Upper lobe of left lung (tissue), 6 donors: Measurements from ENCODE around the gene CDKAL1. TPM values are rescaled to one million over a fixed set of nuclear protein-coding genes. Genes with fewer than 3 reads are reported as not detected.

ENCODE experiments used
- ATAC-seq, 2 donors: fragments of 200-7000 bp; cut with Tn5 transposase; one replicate each; pipeline ENCODE4 v1.9.1; 2022; ENCODE audit warnings: mild to moderate bottlenecking in 2 of 2, moderate library complexity in 2 of 2; ENCODE audit not compliant: low FRiP score in 2 of 2
- DNase-seq, 2 donors: peaks; one replicate each; pipeline ENCODE4 v3.0.0-alpha.2; 2019 to 2020
- H3K27ac ChIP-seq, 4 donors: fragments of 200-600 bp; sonication (generic); one replicate each; pipeline ENCODE4 v1.5.1; 2016 to 2019
- H3K27me3 ChIP-seq, 4 donors: fragments of 200-600 bp; sonication (generic); one replicate each; pipeline ENCODE4 v1.5.1; 2017 to 2019
- H3K36me3 ChIP-seq, 4 donors: fragments of 200-600 bp; sonication (generic); one replicate each; pipeline ENCODE4 v1.5.1; 2016 to 2019
- H3K4me1 ChIP-seq, 4 donors: fragments of 200-600 bp; sonication (generic); one replicate each; pipeline ENCODE4 v1.5.1; 2018 to 2019
- H3K4me3 ChIP-seq, 4 donors: fragments of 200-600 bp; sonication (generic); one replicate each; pipeline ENCODE4 v1.5.1; 2017 to 2019; ENCODE audit warnings: mild to moderate bottlenecking in 2 of 4, moderate library complexity in 1 of 4
- H3K9me3 ChIP-seq, 4 donors: fragments of 200-600 bp; sonication (generic); one replicate each; pipeline ENCODE4 v1.5.1; 2018 to 2019
- EP300 ChIP-seq, 4 donors: sonication (generic); formaldehyde crosslinking; IDR thresholded peaks; one replicate each; pipeline ENCODE4 v1.5.1; 2017; ENCODE audit warnings: antibody characterized with exemption in 4 of 4, control low read depth in 2 of 4
- POLR2A ChIP-seq, 4 donors: fragments of 450-650 bp; IDR thresholded peaks; one replicate each; pipeline ENCODE4 v1.5.1; 2016 to 2017; ENCODE audit warnings: antibody characterized with exemption in 4 of 4, mild to moderate bottlenecking in 2 of 4
- POLR2AphosphoS5 ChIP-seq, 2 donors: sonication (generic); formaldehyde crosslinking; IDR thresholded peaks; one replicate each; pipeline ENCODE4 v1.5.1; 2017; ENCODE audit warnings: antibody characterized with exemption in 2 of 2
- WGBS, 2 donors: methylation state at CpG; one replicate each; pipeline ENCODE4 v1.1.5; 2017 to 2018; 5-methylcytosine and 5-hydroxymethylcytosine counted together
- total RNA-seq, 6 donors: library from RNA; depleted of rRNA in 4 of 6; stranded (reverse); fragments of >200 nt in 4 of 6; gene quantifications; one replicate each; pipeline versions ENCODE4 v1.1.0 to v1.2.1, GENCODE V29; 2016 to 2021
- TF ChIP-seq, protein P1 (sequence below), 6 experiments: fragments of 450-650 bp in 4 of 6; fragments of 200-600 bp in 2 of 6; sonication (generic) in 2 of 6; IDR thresholded peaks; one replicate each; pipeline ENCODE4 v1.5.1; 2016 to 2019; ENCODE audit warnings: antibody characterized with exemption in 6 of 6
- donor health status: DM: no; HTN: no; CAD: no; lungs with moderate emphysema.
- donor health status: DM: no; HTN: yes; CAD: no; lungs with severe emphysema.

The CDKAL1 gene
- total RNA-seq, 6 donors from 2014 or later = 9.4 to 22.6 (median 13.8) TPM

DNA sequence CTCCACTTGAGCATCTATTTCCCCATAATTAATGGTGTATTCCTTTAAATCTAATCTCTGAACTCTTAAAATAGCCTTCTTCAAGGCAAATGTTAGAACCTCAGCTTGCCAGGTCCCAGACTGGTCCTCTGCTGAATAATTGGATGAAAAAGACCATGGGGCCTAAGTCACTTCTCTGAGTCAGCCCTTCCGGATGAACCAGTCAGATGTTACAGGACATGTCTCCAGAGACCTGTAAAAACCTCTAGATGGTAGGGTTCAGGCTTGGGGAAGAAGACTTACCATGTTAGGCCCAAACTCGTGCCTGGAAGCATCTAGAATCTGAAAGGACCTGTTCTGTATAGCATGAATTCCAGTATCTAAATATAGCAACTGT lies 97.3 kb downstream of the CDKAL1 start:
- no peak overlapping the region for H3K4me3 ChIP-seq
- no peak for TF ChIP-seq EP300 (IDR thresholded peaks at IDR 0.05)
- TF ChIP-seq POLR2AphosphoS5 (IDR thresholded peaks at IDR 0.05) = no peak
- TF ChIP-seq POLR2A (IDR thresholded peaks at IDR 0.05) = no peak
- TF ChIP-seq, protein P1, sequence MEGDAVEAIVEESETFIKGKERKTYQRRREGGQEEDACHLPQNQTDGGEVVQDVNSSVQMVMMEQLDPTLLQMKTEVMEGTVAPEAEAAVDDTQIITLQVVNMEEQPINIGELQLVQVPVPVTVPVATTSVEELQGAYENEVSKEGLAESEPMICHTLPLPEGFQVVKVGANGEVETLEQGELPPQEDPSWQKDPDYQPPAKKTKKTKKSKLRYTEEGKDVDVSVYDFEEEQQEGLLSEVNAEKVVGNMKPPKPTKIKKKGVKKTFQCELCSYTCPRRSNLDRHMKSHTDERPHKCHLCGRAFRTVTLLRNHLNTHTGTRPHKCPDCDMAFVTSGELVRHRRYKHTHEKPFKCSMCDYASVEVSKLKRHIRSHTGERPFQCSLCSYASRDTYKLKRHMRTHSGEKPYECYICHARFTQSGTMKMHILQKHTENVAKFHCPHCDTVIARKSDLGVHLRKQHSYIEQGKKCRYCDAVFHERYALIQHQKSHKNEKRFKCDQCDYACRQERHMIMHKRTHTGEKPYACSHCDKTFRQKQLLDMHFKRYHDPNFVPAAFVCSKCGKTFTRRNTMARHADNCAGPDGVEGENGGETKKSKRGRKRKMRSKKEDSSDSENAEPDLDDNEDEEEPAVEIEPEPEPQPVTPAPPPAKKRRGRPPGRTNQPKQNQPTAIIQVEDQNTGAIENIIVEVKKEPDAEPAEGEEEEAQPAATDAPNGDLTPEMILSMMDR (IDR thresholded peaks at IDR 0.05) = no peak
- WGBS, 2 donors = 78 to 81% methylated on average over 2 of the region's 2 CpGs
- H3K36me3 ChIP-seq = no peaks in the 10 kb centered on the region
- no peak overlapping the region for H3K27ac ChIP-seq
- ATAC-seq (no peak), DNase-seq (no peak)
- H3K9me3 ChIP-seq = no peaks in the 10 kb centered on the region
- no peaks in the 10 kb centered on the region for H3K27me3 ChIP-seq
- H3K4me1 ChIP-seq = no peaks in the 10 kb centered on the region

DNA sequence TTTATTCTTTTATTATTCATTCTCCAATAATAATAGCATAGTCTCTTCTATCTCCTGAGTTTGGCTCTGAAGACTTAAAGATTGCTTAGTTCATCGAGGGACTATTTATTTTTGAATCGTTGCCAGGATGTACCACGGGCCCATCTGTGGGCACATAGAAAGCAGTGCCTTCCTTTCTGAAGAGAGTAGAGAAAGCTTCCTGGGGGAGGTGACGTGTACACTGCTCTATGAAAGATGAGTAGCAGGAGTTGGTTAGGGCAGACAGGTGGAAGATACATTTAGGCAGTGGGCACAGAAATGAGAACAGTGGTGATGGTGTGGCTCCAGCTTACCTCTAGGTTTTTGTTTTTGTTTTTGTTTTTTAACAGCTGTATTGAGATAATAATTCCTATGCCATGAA lies 98.4 kb downstream of the CDKAL1 start:
- WGBS, 2 donors = 70 to 85% methylated on average over 4 of the region's 4 CpGs
- Histone ChIP-seq H3K4me1 (no peaks in the 10 kb centered on the region), H3K36me3 (no peaks in the 10 kb centered on the region), H3K4me3 (no peak overlapping the region), H3K9me3 (no peaks in the 10 kb centered on the region), H3K27ac (no peak overlapping the region), H3K27me3 (no peaks in the 10 kb centered on the region)
- TF ChIP-seq EP300 (IDR thresholded peaks at IDR 0.05) (no peak), POLR2AphosphoS5 (IDR thresholded peaks at IDR 0.05) (no peak), POLR2A (IDR thresholded peaks at IDR 0.05) (no peak)
- TF ChIP-seq, protein P1 (IDR thresholded peaks at IDR 0.05) = no peak
- DNase-seq = no peak
- no peak for ATAC-seq

GRCh38 chr6:20633566-20634340 lies 99.5 kb downstream of the CDKAL1 start:
- Histone ChIP-seq H3K4me1 (no peaks in the 10 kb centered on the region), H3K27ac (no peak overlapping the region), H3K9me3 (no peaks in the 10 kb centered on the region), H3K36me3 (no peaks in the 10 kb centered on the region), H3K27me3 (no peaks in the 10 kb centered on the region), H3K4me3 (no peak overlapping the region)
- TF ChIP-seq EP300 (IDR thresholded peaks at IDR 0.05) (no peak), POLR2A (IDR thresholded peaks at IDR 0.05) (no peak), POLR2AphosphoS5 (IDR thresholded peaks at IDR 0.05) (no peak)
- TF ChIP-seq, protein P1 (IDR thresholded peaks at IDR 0.05) = no peak
- ATAC-seq (no peak), DNase-seq (no peak)
- 55 to 64% methylated on average over 2 of the region's 2 CpGs for WGBS, 2 donors

DNA sequence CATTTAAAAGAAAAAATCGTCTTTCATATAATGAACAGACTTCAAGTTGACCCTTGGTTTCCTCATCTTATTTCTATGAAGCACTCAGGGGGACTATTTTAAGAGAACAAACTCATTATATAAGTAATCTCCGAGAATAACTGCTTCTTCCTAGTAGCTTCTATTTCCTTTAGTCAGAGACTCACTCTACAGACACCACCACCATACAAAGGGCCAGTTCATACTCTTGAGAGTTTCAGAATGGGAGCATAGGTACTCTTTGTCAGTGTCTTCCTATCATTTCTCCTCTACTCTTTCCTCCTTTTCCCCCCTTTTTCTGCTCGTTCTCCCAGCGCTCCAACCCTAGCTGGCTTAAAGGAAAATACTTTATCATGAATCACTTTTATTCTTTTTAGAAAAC lies 104.9 kb downstream of the CDKAL1 start:
- H3K27me3 ChIP-seq = no peaks in the 10 kb centered on the region
- TF ChIP-seq EP300 (IDR thresholded peaks at IDR 0.05) (no peak), POLR2AphosphoS5 (IDR thresholded peaks at IDR 0.05) (no peak), POLR2A (IDR thresholded peaks at IDR 0.05) (no peak)
- TF ChIP-seq, protein P1 (IDR thresholded peaks at IDR 0.05) = no peak
- no peak overlapping the region for H3K4me3 ChIP-seq
- H3K36me3 ChIP-seq = no peaks in the 10 kb centered on the region
- no peak for ATAC-seq
- 80 to 82% methylated on average over 4 of the region's 4 CpGs for WGBS, 2 donors
- H3K4me1 ChIP-seq = no peaks in the 10 kb centered on the region
- H3K27ac ChIP-seq = no peak overlapping the region
- DNase-seq = no peak
- no peaks in the 10 kb centered on the region for H3K9me3 ChIP-seq

DNA sequence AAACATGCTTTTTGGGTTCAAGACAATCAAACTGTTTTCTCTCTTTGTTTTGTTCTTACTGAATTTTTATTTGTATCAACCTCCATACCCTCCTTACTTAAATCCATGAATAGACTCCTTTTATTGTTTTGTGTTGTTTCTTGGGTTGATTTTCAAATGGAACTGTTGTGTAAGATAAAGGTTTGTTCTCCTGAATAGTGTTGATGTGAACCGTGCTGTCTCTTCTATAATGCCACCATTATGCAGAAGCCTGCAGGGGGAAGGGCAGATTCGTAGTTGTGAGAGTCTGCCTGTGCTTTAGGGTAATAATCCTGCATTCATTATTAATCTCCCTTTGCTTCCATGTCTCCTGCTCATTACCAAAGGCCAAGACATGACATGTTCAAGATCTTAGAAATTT lies 105.9 kb downstream of the CDKAL1 start:
- no peak for TF ChIP-seq POLR2A (IDR thresholded peaks at IDR 0.05)
- TF ChIP-seq POLR2AphosphoS5 (IDR thresholded peaks at IDR 0.05) = no peak
- no peak for TF ChIP-seq EP300 (IDR thresholded peaks at IDR 0.05)
- TF ChIP-seq, protein P1 (IDR thresholded peaks at IDR 0.05) = no peak
- Histone ChIP-seq H3K27ac (no peak overlapping the region), H3K4me3 (no peak overlapping the region), H3K36me3 (no peaks in the 10 kb centered on the region), H3K4me1 (no peaks in the 10 kb centered on the region), H3K9me3 (no peaks in the 10 kb centered on the region), H3K27me3 (no peaks in the 10 kb centered on the region)
- ATAC-seq = no peak
- no peak for DNase-seq
- 88 to 94% methylated on average over 2 of the region's 2 CpGs for WGBS, 2 donors
